ENCODE data around the gene RNASEH1. TPM values are rescaled to one million over a fixed set of nuclear protein-coding genes. Genes with fewer than 3 reads are reported as not detected.
A peak's percentile ranks its signal among the peaks of the same experiment; 100 is the strongest.

Gene RNASEH1
- total and polyA plus RNA-seq, 2 of the 13 experiments (the other 11 are each of a cell fraction or from before 2014, with no cell fraction given), result 14.5 to 57.4 TPM

DNA sequence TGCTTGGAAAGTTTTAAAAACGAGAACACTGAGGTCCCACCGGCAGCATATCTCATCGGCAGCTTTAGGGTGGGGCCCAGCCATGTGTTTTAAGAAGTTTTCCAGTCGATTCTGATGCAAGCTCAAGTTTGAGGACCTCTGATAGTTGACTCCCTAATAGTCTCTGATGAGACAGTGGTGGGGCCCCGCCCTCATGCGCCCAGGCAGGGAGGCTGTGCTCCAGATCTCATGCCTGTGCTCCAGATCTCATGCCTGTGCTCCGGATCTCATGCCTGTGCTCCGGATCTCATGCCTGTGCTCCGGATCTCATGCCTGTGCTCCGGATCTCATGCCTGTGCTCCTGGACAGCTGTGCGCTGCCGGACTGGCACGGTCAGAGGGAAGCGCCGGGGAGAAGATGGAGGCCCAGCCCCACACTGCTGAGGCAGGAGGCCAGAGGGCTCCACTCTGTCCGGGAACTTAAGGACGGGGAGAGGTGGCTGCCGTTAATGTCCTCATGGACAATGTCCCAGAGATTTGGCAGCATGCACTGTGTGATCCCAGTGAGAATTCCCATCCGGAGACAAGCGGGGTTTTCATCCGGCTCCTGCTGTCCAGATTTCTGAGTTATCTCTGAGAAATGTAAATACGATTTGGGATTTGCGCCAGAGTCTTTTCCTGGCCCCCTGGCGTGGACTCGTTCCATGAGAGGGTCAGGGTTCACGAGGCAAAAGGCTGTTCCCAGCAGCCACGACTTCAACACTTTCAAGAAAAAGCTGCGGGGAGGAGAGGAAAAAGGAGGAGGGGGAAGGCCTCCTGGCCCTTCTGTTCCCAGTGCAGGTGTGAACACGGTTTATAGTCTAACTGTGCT, 27.4 kb upstream of the RNASEH1 start (continued):
- TF ChIP-seq, protein P1, sequence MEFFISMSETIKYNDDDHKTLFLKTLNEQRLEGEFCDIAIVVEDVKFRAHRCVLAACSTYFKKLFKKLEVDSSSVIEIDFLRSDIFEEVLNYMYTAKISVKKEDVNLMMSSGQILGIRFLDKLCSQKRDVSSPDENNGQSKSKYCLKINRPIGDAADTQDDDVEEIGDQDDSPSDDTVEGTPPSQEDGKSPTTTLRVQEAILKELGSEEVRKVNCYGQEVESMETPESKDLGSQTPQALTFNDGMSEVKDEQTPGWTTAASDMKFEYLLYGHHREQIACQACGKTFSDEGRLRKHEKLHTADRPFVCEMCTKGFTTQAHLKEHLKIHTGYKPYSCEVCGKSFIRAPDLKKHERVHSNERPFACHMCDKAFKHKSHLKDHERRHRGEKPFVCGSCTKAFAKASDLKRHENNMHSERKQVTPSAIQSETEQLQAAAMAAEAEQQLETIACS (CRISPR knock-in tag; IDR thresholded peaks at IDR 0.05), result peak; percentile 12; the same call in 1 of the 2 replicates
- TF ChIP-seq HOXA3 (CRISPR knock-in tag; IDR thresholded peaks at IDR 0.05) (peak; percentile 79), IKZF4 (CRISPR knock-in tag; IDR thresholded peaks at IDR 0.05; ENCODE audit: borderline replicate concordance, low read depth, not compliant biosample characterization) (no peak), REXO4 (CRISPR knock-in tag; IDR thresholded peaks at IDR 0.05; ENCODE audit: borderline replicate concordance) (no peak), MTA1 (CRISPR knock-in tag; IDR thresholded peaks at IDR 0.05; ENCODE audit: borderline replicate concordance) (peak; percentile 83), SMAD1 (CRISPR knock-in tag; IDR thresholded peaks at IDR 0.05; ENCODE audit: borderline replicate concordance, low read depth) (0 out of 2 replicates have a peak, but pooled peaks have one; percentile 28), ZBTB38 (CRISPR knock-in tag; IDR thresholded peaks at IDR 0.05) (peak; percentile 35; the same call in 1 of the 2 replicates), SOX13 (IDR thresholded peaks at IDR 0.05) (0 out of 2 replicates have a peak, but pooled peaks have one; percentile 40), SOX13 (CRISPR knock-in tag; conservative IDR thresholded peaks at IDR 0.05 in 1 of 2, IDR thresholded peaks at IDR 0.05 in 1 of 2) (peak in 1 of 2 experiments; percentile 70; a peak in 2 of 4 replicates), ZSCAN21 (CRISPR knock-in tag; IDR thresholded peaks at IDR 0.05; ENCODE audit: borderline replicate concordance) (no peak; the same call in 1 of the 2 replicates), KDM1A (CRISPR knock-in tag; IDR thresholded peaks at IDR 0.05) (0 out of 2 replicates have a peak, but pooled peaks have one; percentile 12), ZNF225 (CRISPR knock-in tag; IDR thresholded peaks at IDR 0.05) (0 out of 2 replicates have a peak, but pooled peaks have one; percentile 53)
- TF ChIP-seq, protein P2, sequence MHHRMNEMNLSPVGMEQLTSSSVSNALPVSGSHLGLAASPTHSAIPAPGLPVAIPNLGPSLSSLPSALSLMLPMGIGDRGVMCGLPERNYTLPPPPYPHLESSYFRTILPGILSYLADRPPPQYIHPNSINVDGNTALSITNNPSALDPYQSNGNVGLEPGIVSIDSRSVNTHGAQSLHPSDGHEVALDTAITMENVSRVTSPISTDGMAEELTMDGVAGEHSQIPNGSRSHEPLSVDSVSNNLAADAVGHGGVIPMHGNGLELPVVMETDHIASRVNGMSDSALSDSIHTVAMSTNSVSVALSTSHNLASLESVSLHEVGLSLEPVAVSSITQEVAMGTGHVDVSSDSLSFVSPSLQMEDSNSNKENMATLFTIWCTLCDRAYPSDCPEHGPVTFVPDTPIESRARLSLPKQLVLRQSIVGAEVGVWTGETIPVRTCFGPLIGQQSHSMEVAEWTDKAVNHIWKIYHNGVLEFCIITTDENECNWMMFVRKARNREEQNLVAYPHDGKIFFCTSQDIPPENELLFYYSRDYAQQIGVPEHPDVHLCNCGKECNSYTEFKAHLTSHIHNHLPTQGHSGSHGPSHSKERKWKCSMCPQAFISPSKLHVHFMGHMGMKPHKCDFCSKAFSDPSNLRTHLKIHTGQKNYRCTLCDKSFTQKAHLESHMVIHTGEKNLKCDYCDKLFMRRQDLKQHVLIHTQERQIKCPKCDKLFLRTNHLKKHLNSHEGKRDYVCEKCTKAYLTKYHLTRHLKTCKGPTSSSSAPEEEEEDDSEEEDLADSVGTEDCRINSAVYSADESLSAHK (CRISPR knock-in tag; IDR thresholded peaks at IDR 0.05; ENCODE audit: borderline replicate concordance), result no peak
- TF ChIP-seq, protein P3, sequence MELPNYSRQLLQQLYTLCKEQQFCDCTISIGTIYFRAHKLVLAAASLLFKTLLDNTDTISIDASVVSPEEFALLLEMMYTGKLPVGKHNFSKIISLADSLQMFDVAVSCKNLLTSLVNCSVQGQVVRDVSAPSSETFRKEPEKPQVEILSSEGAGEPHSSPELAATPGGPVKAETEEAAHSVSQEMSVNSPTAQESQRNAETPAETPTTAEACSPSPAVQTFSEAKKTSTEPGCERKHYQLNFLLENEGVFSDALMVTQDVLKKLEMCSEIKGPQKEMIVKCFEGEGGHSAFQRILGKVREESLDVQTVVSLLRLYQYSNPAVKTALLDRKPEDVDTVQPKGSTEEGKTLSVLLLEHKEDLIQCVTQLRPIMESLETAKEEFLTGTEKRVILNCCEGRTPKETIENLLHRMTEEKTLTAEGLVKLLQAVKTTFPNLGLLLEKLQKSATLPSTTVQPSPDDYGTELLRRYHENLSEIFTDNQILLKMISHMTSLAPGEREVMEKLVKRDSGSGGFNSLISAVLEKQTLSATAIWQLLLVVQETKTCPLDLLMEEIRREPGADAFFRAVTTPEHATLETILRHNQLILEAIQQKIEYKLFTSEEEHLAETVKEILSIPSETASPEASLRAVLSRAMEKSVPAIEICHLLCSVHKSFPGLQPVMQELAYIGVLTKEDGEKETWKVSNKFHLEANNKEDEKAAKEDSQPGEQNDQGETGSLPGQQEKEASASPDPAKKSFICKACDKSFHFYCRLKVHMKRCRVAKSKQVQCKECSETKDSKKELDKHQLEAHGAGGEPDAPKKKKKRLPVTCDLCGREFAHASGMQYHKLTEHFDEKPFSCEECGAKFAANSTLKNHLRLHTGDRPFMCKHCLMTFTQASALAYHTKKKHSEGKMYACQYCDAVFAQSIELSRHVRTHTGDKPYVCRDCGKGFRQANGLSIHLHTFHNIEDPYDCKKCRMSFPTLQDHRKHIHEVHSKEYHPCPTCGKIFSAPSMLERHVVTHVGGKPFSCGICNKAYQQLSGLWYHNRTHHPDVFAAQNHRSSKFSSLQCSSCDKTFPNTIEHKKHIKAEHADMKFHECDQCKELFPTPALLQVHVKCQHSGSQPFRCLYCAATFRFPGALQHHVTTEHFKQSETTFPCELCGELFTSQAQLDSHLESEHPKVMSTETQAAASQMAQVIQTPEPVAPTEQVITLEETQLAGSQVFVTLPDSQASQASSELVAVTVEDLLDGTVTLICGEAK (IDR thresholded peaks at IDR 0.05), result no peak
- TF ChIP-seq, protein P3 (CRISPR knock-in tag; IDR thresholded peaks at IDR 0.05), result peak; percentile 76

All from HepG2 (cell line).